GM12874 (cell line): ENCODE data around the gene SMPDL3A.

Source experiments
- CTCF ChIP-seq: IDR thresholded peaks from 2 replicates; pipeline ENCODE4 v1.5.1; 2011; ENCODE audit warnings: low read depth, mild to moderate bottlenecking, control low read depth, low read length, moderate library complexity; ENCODE audit not compliant: insufficient read depth

The SMPDL3A gene

GRCh38 chr6:122760330-122760729 is 28.7 kb upstream of the SMPDL3A start:
- TF ChIP-seq CTCF: no peak

GRCh38 chr6:122766256-122766655 is 22.8 kb upstream of the SMPDL3A start:
- no peak for TF ChIP-seq CTCF

GRCh38 chr6:122770835-122771601 is 18.0 kb upstream of the SMPDL3A start:
- TF ChIP-seq CTCF: no peak

- TF ChIP-seq CTCF: no peak
Observed at GRCh38 chr6:122772724-122773415, 16.2 kb upstream of the SMPDL3A start.

GRCh38 chr6:122775975-122776374 is 13.1 kb upstream of the SMPDL3A start:
- TF ChIP-seq CTCF: no peak

GRCh38 chr6:122778302-122778701 is 10.8 kb upstream of the SMPDL3A start:
- no peak for TF ChIP-seq CTCF

- TF ChIP-seq CTCF: no peak
Observed at GRCh38 chr6:122778985-122779661, 9.9 kb upstream of the SMPDL3A start.
